Measurements from ENCODE around the gene CPNE5.

DNA sequence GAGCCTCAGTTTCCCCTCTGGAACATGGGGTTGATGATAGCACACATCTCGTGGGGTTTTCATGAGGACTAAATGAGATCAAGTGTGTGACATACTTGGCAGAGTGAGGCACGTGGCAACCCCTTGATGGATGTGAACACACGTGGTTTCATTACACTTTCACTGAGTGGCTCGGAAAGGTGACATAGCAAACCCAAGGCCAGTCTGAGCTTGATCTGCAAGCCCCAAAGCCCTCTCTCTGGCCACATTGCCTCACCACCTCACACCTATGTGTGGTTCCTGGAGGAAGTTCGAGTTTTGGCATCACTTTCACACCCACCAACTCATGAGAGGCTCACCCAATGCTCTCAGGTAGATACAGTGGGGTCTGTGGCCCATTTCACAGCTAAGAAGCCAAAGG, 60.0 kb downstream of the CPNE5 start:
- TF ChIP-seq, protein P1, sequence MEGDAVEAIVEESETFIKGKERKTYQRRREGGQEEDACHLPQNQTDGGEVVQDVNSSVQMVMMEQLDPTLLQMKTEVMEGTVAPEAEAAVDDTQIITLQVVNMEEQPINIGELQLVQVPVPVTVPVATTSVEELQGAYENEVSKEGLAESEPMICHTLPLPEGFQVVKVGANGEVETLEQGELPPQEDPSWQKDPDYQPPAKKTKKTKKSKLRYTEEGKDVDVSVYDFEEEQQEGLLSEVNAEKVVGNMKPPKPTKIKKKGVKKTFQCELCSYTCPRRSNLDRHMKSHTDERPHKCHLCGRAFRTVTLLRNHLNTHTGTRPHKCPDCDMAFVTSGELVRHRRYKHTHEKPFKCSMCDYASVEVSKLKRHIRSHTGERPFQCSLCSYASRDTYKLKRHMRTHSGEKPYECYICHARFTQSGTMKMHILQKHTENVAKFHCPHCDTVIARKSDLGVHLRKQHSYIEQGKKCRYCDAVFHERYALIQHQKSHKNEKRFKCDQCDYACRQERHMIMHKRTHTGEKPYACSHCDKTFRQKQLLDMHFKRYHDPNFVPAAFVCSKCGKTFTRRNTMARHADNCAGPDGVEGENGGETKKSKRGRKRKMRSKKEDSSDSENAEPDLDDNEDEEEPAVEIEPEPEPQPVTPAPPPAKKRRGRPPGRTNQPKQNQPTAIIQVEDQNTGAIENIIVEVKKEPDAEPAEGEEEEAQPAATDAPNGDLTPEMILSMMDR (IDR thresholded peaks at IDR 0.05), result no peak
- no peak for TF ChIP-seq POLR2AphosphoS5 (IDR thresholded peaks at IDR 0.05)
- TF ChIP-seq EP300 (IDR thresholded peaks at IDR 0.05), result no peak

Measured in stomach (tissue), 4 donors.